LHCN-M2 (cell line): ENCODE results near the gene NDUFB4. TPM values are rescaled to one million over a fixed set of nuclear protein-coding genes. Genes with fewer than 3 reads are reported as not detected.
A peak's percentile ranks its signal among the peaks of the same experiment; 100 is the strongest.

ENCODE experiments used
- DNase-seq: peaks from one replicate; pipeline ENCODE4 v3.0.0-alpha.2; 2012; ENCODE audit warnings: low read depth
- polyA plus RNA-seq: library from polyadenylated mRNA; unstranded; fragments of >200 nt; gene quantifications from one replicate; pipeline ENCODE4 v1.2.1, GENCODE V29; 2012; ENCODE audit warnings: missing spikeins
- total RNA-seq: library from RNA; depleted of rRNA; stranded (reverse); fragments of >200 nt; gene quantifications from 2 replicates; pipeline ENCODE4 v1.2.3, GENCODE V29; 2014; rRNA removed

The NDUFB4 gene
- total RNA-seq = 60.4 and 90.0 TPM in 2 replicates
- polyA plus RNA-seq = 267 TPM

GRCh38 chr3:120596116-120596852 lies at the start of gene NDUFB4:
NDUFB4 (plus strand) TSS chr3:120596336; CDS start chr3:120596360, 24 bp downstream.
- peak; percentile 98 for DNase-seq

- DNase-seq = peak; percentile 66
These were observed 45.6 kb upstream of the NDUFB4 start for GRCh38 chr3:120550546-120550945.

- no peak for DNase-seq
These were observed 43.7 kb upstream of the NDUFB4 start for GRCh38 chr3:120552184-120553172.

- peak; percentile 23 for DNase-seq
These were observed 41.1 kb upstream of the NDUFB4 start for GRCh38 chr3:120554812-120555606.

GRCh38 chr3:120555657-120556509 lies 40.3 kb upstream of the NDUFB4 start:
- no peak for DNase-seq

- DNase-seq = no peak
These were observed 39.0 kb upstream of the NDUFB4 start for GRCh38 chr3:120557115-120557514.

GRCh38 chr3:120558771-120559241 lies 37.3 kb upstream of the NDUFB4 start:
- DNase-seq = peak; percentile 89

- DNase-seq = peak; percentile 85
These were observed 36.7 kb upstream of the NDUFB4 start for GRCh38 chr3:120559242-120560061.

GRCh38 chr3:120560304-120561250 lies 35.6 kb upstream of the NDUFB4 start:
- no peak for DNase-seq

- peak; percentile 56 for DNase-seq
These were observed 34.7 kb upstream of the NDUFB4 start for GRCh38 chr3:120561251-120562045.

GRCh38 chr3:120563356-120564022 lies 32.6 kb upstream of the NDUFB4 start:
- no peak for DNase-seq

- no peak for DNase-seq
These were observed 29.7 kb upstream of the NDUFB4 start for GRCh38 chr3:120566243-120566975.

GRCh38 chr3:120567370-120568201 lies 28.6 kb upstream of the NDUFB4 start:
- peak; percentile 57 for DNase-seq

GRCh38 chr3:120568202-120568531 lies 28.0 kb upstream of the NDUFB4 start:
- no peak for DNase-seq

GRCh38 chr3:120568598-120568997 lies 27.5 kb upstream of the NDUFB4 start:
- DNase-seq = no peak
